Measurements from ENCODE around the gene TRAPPC3L.

The TRAPPC3L gene

DNA sequence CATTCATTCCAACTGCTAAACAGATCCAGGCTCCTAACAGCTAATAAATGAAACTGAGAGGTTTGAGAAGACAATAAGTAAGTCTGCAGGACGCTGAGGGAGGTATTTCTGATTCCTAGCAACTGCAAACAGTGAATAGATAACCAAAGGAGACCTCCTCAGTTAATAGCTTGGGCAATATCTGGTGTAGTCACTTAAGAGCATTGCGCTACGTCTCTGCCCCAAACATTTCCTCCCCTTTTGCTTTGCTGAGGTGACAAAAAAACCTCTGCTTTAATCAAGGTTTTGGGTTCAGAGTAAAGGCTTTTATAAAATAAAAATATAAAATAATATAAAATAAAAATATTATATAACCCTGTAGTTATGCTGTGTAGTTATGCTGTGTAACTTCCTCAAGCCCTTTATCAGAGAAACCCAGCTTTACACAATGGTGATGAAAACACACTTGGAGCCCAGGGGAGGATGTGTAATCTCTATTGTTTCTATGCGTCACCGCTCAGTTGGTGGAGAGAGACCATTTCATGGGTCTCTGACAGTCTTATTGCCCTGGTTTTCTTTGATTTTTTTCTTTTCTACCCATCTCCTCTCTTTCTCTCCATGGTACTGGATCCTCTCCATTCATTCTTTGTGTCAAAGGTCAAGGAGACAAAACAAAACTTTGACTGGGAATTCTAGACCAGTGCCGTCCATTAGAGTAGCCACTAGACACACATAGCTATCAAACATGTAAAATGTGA lies 53.0 kb downstream of the TRAPPC3L start:
- H3K9me3 ChIP-seq (ENCODE audit: control insufficient read depth in 2 of 2, low read length in 2 of 2), result no peaks in the 10 kb centered on the region
- no peak overlapping the region for H3K4me3 ChIP-seq (ENCODE audit: low read length in 2 of 2)
- no peak overlapping the region for H3K9ac ChIP-seq (ENCODE audit: low read length in 2 of 2)
- H3K27ac ChIP-seq (ENCODE audit: low read length), result no peak overlapping the region
- no peaks in the 10 kb centered on the region for H3K36me3 ChIP-seq (ENCODE audit: control insufficient read depth in 2 of 2, insufficient read depth in 2 of 2, low read length in 2 of 2)
- H3K4me1 ChIP-seq (ENCODE audit: control insufficient read depth, insufficient read depth, low read length), result no peaks in the 10 kb centered on the region
- H3K27me3 ChIP-seq (ENCODE audit: control insufficient read depth in 1 of 2, insufficient read depth in 2 of 2, low read length in 2 of 2), result no peaks in the 10 kb centered on the region

GRCh38 chr6:116491610-116492330 lies 53.7 kb downstream of the TRAPPC3L start:
- no peaks in the 10 kb centered on the region for H3K9me3 ChIP-seq (ENCODE audit: control insufficient read depth in 2 of 2, low read length in 2 of 2)
- no peaks in the 10 kb centered on the region for H3K36me3 ChIP-seq (ENCODE audit: control insufficient read depth in 2 of 2, insufficient read depth in 2 of 2, low read length in 2 of 2)
- no peak overlapping the region for H3K9ac ChIP-seq (ENCODE audit: low read length in 2 of 2)
- H3K4me3 ChIP-seq (ENCODE audit: low read length in 2 of 2), result no peak overlapping the region
- H3K27ac ChIP-seq (ENCODE audit: low read length), result no peak overlapping the region
- H3K27me3 ChIP-seq (ENCODE audit: control insufficient read depth in 1 of 2, insufficient read depth in 2 of 2, low read length in 2 of 2), result no peaks in the 10 kb centered on the region
- no peaks in the 10 kb centered on the region for H3K4me1 ChIP-seq (ENCODE audit: control insufficient read depth, insufficient read depth, low read length)

DNA sequence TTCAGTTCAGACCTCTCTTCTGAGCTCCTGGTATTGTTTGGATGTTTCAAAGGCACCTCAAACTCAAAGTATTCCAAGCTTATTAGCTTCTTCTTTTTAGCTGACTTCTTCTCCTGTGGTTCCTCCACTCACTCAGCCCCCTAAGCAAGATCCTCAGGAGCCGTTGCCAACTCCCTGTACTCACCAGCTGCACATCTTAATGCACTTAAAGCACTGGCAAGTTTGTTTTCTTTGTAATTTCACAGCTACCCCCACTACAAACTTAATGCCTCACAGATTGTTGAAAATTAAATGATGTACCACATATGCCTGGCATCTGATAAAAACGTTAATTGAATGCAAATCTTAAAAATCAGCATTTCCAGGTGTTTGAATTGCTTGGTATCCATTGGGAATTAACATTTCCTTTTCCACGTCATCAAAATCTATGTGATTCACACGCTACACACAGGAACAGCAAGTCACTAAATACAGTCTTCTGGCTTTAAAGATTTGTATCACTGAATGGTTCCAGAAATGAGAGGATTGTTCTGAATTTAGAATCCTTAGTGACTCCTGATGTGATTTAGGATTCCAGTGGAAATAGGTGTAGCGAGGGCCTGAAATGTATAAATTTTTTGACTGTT lies 59.8 kb downstream of the TRAPPC3L start:
- H3K36me3 ChIP-seq (ENCODE audit: control insufficient read depth in 2 of 2, insufficient read depth in 2 of 2, low read length in 2 of 2), result no peaks in the 10 kb centered on the region
- no peaks in the 10 kb centered on the region for H3K4me1 ChIP-seq (ENCODE audit: control insufficient read depth, insufficient read depth, low read length)
- H3K4me3 ChIP-seq (ENCODE audit: low read length in 2 of 2), result no peak overlapping the region
- H3K9me3 ChIP-seq (ENCODE audit: control insufficient read depth in 2 of 2, low read length in 2 of 2), result no peaks in the 10 kb centered on the region
- no peak overlapping the region for H3K27ac ChIP-seq (ENCODE audit: low read length)
- H3K27me3 ChIP-seq (ENCODE audit: control insufficient read depth in 1 of 2, insufficient read depth in 2 of 2, low read length in 2 of 2), result no peaks in the 10 kb centered on the region
- no peak overlapping the region for H3K9ac ChIP-seq (ENCODE audit: low read length in 2 of 2)

GRCh38 chr6:116483616-116484015 lies 61.9 kb downstream of the TRAPPC3L start:
- Histone ChIP-seq H3K36me3 (ENCODE audit: control insufficient read depth in 2 of 2, insufficient read depth in 2 of 2, low read length in 2 of 2) (no peaks in the 10 kb centered on the region), H3K9me3 (ENCODE audit: control insufficient read depth in 2 of 2, low read length in 2 of 2) (no peaks in the 10 kb centered on the region), H3K4me3 (ENCODE audit: low read length in 2 of 2) (no peak overlapping the region)

DNA sequence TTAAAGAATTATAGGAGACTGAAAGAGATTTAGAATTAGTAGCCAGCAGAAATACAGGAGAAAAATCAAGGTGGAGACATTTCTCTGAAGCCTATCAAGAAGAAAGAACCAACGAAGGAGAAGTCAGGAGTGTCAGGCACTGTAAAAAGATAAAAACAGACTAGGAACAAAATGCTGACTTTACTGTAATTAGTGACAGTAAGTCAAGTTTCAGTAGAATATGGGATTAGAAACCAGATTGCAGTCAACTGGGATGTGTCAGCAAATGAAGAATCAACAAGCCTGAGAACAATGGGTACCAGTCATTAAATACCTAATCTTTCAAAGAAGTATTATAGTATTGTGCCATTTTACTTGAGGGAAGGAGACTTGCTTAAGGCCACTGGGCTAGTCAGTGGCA lies 62.7 kb downstream of the TRAPPC3L start:
- H3K9me3 ChIP-seq (ENCODE audit: control insufficient read depth in 2 of 2, low read length in 2 of 2), result no peaks in the 10 kb centered on the region
- no peaks in the 10 kb centered on the region for H3K36me3 ChIP-seq (ENCODE audit: control insufficient read depth in 2 of 2, insufficient read depth in 2 of 2, low read length in 2 of 2)
- no peak overlapping the region for H3K27ac ChIP-seq (ENCODE audit: low read length)
- no peak overlapping the region for H3K9ac ChIP-seq (ENCODE audit: low read length in 2 of 2)
- no peaks in the 10 kb centered on the region for H3K27me3 ChIP-seq (ENCODE audit: control insufficient read depth in 1 of 2, insufficient read depth in 2 of 2, low read length in 2 of 2)
- H3K4me1 ChIP-seq (ENCODE audit: control insufficient read depth, insufficient read depth, low read length), result no peaks in the 10 kb centered on the region
- H3K4me3 ChIP-seq (ENCODE audit: low read length in 2 of 2), result no peak overlapping the region

More at GRCh38 chr6:116483616-116484015, 61.9 kb downstream of the TRAPPC3L start:
- no peak overlapping the region for H3K9ac ChIP-seq (ENCODE audit: low read length in 2 of 2)
- no peaks in the 10 kb centered on the region for H3K27me3 ChIP-seq (ENCODE audit: control insufficient read depth in 1 of 2, insufficient read depth in 2 of 2, low read length in 2 of 2)
- H3K4me1 ChIP-seq (ENCODE audit: control insufficient read depth, insufficient read depth, low read length), result no peaks in the 10 kb centered on the region
- H3K27ac ChIP-seq (ENCODE audit: low read length), result no peak overlapping the region

DNA sequence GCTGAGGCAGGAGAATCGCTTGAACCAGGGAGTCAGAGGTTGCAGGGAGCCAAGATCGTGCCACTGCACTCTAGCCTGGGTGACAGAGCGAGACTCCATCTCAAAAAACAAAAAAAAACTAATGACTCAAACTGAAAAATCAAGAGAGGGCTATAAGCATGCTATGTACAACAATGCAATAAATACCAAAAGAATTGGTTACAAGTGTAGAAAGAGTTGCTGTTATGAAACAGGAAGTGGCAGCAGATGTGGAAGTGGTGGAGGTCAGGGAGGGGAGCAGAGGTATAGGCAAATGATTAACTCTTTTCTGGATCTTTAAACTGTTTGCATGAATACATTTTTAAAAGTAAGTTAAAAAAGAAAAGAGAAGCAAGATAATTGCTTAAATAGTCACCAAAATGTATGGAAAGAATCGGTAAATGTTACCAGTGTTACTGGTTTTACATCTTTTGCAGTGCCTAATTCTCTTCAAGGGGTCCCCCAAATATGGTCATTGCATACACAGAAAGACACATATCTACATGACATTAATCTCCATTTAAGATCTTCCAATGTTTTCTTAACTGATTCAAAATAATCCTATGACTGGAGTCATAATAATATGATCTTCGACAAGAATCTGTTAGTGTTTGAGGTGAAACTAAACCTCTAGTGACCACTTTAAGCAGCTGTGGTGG lies 69.3 kb downstream of the TRAPPC3L start:
- Histone ChIP-seq H3K4me1 (ENCODE audit: control insufficient read depth, insufficient read depth, low read length) (no peaks in the 10 kb centered on the region), H3K36me3 (ENCODE audit: control insufficient read depth in 2 of 2, insufficient read depth in 2 of 2, low read length in 2 of 2) (no peaks in the 10 kb centered on the region), H3K9ac (ENCODE audit: low read length in 2 of 2) (no peak overlapping the region), H3K27me3 (ENCODE audit: control insufficient read depth in 1 of 2, insufficient read depth in 2 of 2, low read length in 2 of 2) (no peaks in the 10 kb centered on the region), H3K27ac (ENCODE audit: low read length) (no peak overlapping the region), H3K4me3 (ENCODE audit: low read length in 2 of 2) (no peak overlapping the region), H3K9me3 (ENCODE audit: control insufficient read depth in 2 of 2, low read length in 2 of 2) (no peaks in the 10 kb centered on the region)

DNA sequence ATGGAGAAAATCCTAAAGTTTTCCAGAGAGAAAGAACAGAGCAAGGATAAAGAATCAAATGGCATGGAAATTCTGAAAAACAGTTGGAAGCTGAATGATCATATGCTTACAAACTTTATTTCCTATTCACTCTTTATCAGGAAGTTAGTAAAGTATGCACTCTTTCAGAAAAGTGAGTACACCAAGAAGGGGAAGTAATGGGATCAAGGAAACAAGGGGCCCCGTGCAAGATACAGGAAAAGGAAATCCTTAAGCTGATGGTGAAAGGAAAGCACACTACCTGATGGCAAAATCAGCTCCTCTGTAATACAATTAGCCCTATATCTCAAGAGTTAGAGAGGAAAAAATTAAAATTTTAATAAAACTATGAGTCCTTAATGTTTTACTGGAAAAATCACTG lies 70.3 kb downstream of the TRAPPC3L start:
- Histone ChIP-seq H3K9ac (ENCODE audit: low read length in 2 of 2) (no peak overlapping the region), H3K4me3 (ENCODE audit: low read length in 2 of 2) (no peak overlapping the region), H3K27ac (ENCODE audit: low read length) (no peak overlapping the region), H3K27me3 (ENCODE audit: control insufficient read depth in 1 of 2, insufficient read depth in 2 of 2, low read length in 2 of 2) (no peaks in the 10 kb centered on the region), H3K4me1 (ENCODE audit: control insufficient read depth, insufficient read depth, low read length) (no peaks in the 10 kb centered on the region), H3K9me3 (ENCODE audit: control insufficient read depth in 2 of 2, low read length in 2 of 2) (no peaks in the 10 kb centered on the region), H3K36me3 (ENCODE audit: control insufficient read depth in 2 of 2, insufficient read depth in 2 of 2, low read length in 2 of 2) (no peaks in the 10 kb centered on the region)

- no peaks in the 10 kb centered on the region for H3K27me3 ChIP-seq (ENCODE audit: control insufficient read depth in 1 of 2, insufficient read depth in 2 of 2, low read length in 2 of 2)
- H3K36me3 ChIP-seq (ENCODE audit: control insufficient read depth in 2 of 2, insufficient read depth in 2 of 2, low read length in 2 of 2), result no peaks in the 10 kb centered on the region
- H3K9ac ChIP-seq (ENCODE audit: low read length in 2 of 2), result no peak overlapping the region
- H3K9me3 ChIP-seq (ENCODE audit: control insufficient read depth in 2 of 2, low read length in 2 of 2), result no peaks in the 10 kb centered on the region
- no peak overlapping the region for H3K4me3 ChIP-seq (ENCODE audit: low read length in 2 of 2)
- H3K27ac ChIP-seq (ENCODE audit: low read length), result no peak overlapping the region
- no peaks in the 10 kb centered on the region for H3K4me1 ChIP-seq (ENCODE audit: control insufficient read depth, insufficient read depth, low read length)
Measured at GRCh38 chr6:116472706-116473105, 72.8 kb downstream of the TRAPPC3L start.

- no peaks in the 10 kb centered on the region for H3K9me3 ChIP-seq (ENCODE audit: control insufficient read depth in 2 of 2, low read length in 2 of 2)
- H3K4me1 ChIP-seq (ENCODE audit: control insufficient read depth, insufficient read depth, low read length), result no peaks in the 10 kb centered on the region
- no peak overlapping the region for H3K4me3 ChIP-seq (ENCODE audit: low read length in 2 of 2)
- no peak overlapping the region for H3K27ac ChIP-seq (ENCODE audit: low read length)
- H3K36me3 ChIP-seq (ENCODE audit: control insufficient read depth in 2 of 2, insufficient read depth in 2 of 2, low read length in 2 of 2), result no peaks in the 10 kb centered on the region
- no peak overlapping the region for H3K9ac ChIP-seq (ENCODE audit: low read length in 2 of 2)
- no peaks in the 10 kb centered on the region for H3K27me3 ChIP-seq (ENCODE audit: control insufficient read depth in 1 of 2, insufficient read depth in 2 of 2, low read length in 2 of 2)
Measured at GRCh38 chr6:116471531-116471930, 74.0 kb downstream of the TRAPPC3L start.

DNA sequence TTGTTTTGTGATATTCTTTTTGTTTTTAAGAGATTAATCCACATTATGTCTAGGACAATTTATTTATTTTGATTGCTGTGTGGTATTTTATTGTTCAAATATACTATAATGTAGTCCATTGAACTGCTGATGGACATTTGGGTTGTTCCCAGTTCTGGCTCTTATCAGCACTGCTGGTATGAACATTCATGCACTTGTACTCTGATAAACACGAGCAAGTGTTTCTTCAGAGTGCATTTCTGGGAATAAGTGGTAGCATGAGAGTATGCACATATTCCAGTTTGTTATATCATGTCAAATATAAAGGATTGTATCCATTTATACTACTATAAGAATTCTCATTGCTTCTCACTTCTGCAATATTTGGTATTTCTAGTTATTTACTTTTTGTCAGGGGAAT lies 77.2 kb downstream of the TRAPPC3L start:
- Histone ChIP-seq H3K27ac (ENCODE audit: low read length) (no peak overlapping the region), H3K9ac (ENCODE audit: low read length in 2 of 2) (no peak overlapping the region), H3K9me3 (ENCODE audit: control insufficient read depth in 2 of 2, low read length in 2 of 2) (no peaks in the 10 kb centered on the region), H3K27me3 (ENCODE audit: control insufficient read depth in 1 of 2, insufficient read depth in 2 of 2, low read length in 2 of 2) (peaks cover 0 to 5% of the 10 kb centered on the region in 2 donors), H3K36me3 (ENCODE audit: control insufficient read depth in 2 of 2, insufficient read depth in 2 of 2, low read length in 2 of 2) (no peaks in the 10 kb centered on the region), H3K4me1 (ENCODE audit: control insufficient read depth, insufficient read depth, low read length) (no peaks in the 10 kb centered on the region), H3K4me3 (ENCODE audit: low read length in 2 of 2) (no peak overlapping the region)

Measured in stomach smooth muscle (tissue), 2 donors.